Left hindlimb (tissue), 1 donor: ENCODE measurements around the gene ADAMTSL2.

Experiments used
- DNase-seq: peaks from one replicate; pipeline ENCODE4 v3.0.0-alpha.2; 2018

ADAMTSL2 gene

GRCh38 chr9:133591985-133592384, 57.5 kb downstream of the ADAMTSL2 start:
- DNase-seq, result no peak

GRCh38 chr9:133592731-133593409, 58.4 kb downstream of the ADAMTSL2 start:
- no peak for DNase-seq

DNA sequence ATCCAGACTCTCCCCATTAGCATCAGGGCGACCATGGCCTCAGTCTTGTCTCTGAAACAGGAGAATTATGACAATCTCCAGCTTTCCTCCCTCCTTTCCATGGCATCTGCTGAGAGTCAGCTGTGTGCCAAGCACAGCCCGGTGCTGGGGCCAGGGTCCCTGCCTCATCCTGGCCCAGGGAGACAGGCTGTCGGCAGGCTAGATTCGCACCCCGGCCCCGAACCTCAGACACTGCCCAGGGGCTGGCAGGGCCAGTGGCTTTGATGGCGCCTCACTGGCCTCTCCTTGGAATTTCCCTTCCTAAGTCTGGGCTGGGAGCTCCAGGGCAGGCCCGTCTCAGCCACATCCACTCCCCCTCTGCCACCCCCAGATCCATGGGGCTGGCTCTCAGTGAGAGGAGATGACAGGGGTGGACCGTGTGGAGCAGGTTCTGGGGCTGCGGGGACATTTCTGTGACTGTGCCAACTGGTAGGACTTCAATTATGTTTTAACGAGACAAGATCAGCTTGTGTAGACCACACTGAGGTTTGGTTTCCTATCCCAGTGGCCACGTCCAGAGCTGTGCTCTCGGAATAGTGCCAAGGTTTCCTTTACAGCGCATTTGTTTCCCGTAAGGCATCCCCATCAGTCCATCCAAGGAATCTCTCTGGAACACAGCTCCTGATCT, 59.2 kb downstream of the ADAMTSL2 start:
- DNase-seq, result no peak

- no peak for DNase-seq
Observed at GRCh38 chr9:133594310-133594709, 59.8 kb downstream of the ADAMTSL2 start.

DNA sequence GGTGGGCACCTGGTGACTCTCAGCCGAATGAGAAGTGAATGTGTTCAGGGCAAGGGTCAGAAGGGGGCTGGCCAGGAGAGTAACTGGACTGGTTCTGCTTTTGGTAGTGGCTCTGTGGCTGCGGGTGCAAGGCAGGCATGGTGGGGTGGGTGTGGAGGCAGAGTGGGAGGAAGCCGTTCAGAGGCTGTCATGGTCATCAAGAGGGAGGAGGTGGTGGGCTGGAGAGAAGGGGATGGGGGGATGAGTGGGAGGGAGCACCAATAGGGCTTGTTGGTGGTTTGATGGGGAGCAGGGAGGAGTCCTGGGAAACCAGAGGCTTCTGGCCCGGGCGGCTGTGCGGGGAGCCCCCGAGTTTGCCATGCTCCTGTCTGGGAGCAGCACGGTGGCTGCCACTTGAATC, 61.4 kb downstream of the ADAMTSL2 start:
- DNase-seq, result no peak

DNA sequence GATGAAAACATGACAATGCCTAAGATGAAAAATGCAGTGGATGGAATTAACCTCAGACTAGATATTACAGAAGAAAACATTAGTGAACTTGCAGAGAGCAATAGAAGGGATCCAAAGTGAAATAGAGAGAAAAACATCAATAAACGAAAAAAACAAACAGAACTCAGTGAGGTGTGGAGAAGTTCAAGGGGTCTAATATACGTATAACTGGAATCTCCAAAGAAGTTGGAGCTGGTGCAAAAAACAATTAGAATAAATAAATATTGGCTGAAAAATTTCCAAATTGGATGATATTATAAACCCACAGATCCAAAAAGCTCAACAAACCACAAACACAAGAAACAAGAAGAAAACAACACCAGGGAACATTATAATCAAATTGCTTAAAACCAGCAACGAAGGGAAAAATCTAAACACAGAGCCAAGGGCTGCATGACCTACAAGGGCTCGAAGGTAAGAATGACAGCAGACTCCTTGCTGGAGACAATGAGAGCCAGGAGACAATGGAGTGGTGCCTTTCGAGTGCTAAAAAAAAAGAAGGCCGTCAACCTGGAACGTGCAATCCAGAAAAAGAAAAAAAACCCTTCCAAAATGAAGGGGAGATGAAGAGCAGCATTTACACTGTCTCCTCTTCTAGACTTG, 62.9 kb downstream of the ADAMTSL2 start:
- DNase-seq, result no peak

DNA sequence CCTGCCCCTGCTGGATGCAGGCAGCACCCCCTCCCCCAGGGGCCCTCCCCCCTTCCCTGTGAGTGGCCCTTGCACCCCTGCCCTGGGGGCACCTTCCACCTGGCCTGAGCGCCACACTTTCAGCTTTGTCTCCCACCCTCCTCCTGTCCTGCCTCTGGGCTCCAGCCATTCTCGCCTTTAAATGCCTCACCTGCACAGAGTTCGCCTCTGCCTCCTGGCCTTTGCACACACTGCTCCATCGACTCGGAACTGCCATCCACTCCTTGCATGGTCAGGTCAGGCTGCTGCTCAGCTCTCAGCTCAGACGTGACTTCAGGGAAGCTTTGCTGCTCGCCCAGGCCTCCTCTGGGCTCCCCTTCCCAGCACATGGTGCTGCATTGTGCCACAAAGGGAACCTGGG, 64.5 kb downstream of the ADAMTSL2 start:
- no peak for DNase-seq

GRCh38 chr9:133599470-133600173, 65.1 kb downstream of the ADAMTSL2 start:
- DNase-seq, result no peak

DNA sequence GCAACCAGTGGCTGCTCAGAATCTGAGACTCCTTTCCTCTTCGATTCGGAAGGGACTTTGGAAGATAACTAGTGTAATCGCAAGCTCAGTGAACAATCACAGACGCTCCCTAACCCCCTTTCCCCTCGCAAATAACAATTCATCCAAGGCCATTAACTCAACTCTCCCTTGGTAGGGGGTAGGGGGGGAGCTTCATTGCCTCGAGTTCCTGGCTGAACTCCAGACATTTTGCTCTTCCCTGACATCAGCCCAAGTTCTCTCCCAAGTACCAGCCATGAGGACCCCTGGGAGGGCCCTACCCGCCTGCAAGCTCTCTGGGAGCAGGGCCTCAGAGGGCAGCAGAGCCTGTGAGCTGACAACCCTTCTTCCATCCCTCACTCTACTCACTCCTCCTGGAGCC, 66.2 kb downstream of the ADAMTSL2 start:
- no peak for DNase-seq

- no peak for DNase-seq
Observed at GRCh38 chr9:133601746-133602145, 67.2 kb downstream of the ADAMTSL2 start.

GRCh38 chr9:133602277-133602676, 67.8 kb downstream of the ADAMTSL2 start:
- DNase-seq, result no peak

GRCh38 chr9:133603135-133603927, 68.8 kb downstream of the ADAMTSL2 start:
- no peak for DNase-seq

DNA sequence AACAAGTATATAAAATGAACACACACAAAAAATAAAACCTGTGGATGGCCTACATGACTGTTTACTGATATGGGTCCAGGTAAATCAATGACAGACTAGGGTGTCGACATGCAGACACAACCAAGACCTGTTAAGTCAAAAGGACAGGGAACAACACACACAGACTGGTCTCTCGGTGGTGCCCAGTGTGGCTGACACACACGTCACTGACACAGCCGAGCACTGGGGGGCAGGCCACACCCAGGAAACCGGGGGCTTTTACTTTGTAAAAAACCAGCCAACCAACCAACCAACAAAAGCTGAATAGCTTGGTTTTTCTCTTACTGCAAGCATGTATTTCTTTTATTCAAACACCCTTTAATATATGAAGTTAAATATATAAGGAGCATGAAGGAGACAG, 69.7 kb downstream of the ADAMTSL2 start:
- DNase-seq, result no peak

- no peak for DNase-seq
Observed at GRCh38 chr9:133604856-133605255, 70.4 kb downstream of the ADAMTSL2 start.

DNA sequence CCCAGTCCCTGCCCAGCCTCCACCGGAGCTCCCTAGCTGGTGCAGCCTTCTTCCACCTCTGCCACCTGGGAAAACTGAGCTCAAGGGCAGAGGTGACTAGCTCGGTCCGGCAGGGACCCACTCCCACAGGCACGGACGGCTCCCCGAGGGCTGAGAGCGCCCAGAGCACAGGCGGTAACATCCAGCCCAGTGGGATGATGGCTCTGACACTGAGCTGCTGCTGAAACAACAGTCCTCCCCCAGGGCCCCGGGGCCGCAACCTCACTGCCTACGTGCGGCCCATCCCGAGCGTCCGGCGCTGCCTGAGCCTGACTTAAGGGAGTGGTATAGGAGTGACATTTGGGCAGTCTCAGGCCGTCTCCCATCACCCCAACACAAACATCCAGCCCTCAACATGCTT, 70.9 kb downstream of the ADAMTSL2 start:
- no peak for DNase-seq

DNA sequence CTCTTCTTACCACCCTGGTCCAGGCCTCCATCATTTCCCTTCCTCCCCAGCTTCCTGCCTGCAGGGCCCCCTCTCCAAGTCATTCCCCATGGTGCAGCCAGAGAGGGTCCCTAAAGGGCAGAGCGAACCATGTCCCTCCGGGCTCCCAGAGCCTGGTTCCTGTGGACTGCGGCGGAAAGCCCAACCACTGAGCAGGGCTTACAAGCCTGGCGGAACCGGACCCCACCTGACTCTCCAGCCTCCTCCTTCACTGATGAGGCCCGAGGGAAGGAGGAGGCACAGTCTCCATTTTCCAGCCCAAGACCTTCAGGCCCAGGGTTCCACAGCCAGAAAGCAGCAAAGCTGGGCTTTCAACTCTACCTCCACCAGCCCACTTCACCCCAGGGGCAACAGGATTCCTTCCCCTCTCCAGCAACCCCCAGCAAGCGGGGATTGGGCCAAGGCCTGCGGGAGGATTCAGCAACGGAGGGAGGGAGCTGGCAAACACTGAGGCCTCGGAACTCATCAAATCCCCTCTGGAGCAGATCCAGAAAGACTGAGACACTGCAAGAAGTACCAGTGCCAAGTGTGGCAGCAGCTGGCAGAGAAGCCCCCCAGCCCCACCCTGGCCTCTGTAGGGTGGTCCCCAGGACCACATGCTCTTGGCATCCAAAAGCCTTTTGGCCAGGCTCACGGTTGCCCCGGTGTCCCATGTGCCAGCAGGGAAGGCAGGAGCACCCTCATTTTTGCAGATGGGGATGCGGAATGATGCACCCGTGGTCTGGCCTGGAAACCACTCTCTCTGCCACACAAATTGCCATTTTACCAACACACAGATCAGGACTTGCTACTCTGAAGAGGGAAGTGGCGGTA, 71.6 kb downstream of the ADAMTSL2 start:
- no peak for DNase-seq

DNA sequence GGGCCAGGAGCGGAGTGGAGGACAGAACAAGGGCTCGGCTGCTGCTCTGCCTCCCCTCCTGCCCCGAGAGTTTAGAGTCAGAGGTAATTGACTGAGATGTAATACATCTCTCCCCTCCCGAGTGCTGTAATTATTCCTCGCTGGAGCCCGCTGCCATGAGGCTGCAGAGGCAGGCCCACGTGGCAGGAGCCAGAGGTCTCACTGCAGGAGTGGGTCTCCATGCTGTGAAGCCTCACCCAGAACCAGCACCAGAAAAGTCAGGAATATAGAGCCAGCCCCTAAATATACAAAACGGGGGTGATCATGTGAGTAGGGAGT, 72.2 kb downstream of the ADAMTSL2 start:
- DNase-seq, result no peak

DNA sequence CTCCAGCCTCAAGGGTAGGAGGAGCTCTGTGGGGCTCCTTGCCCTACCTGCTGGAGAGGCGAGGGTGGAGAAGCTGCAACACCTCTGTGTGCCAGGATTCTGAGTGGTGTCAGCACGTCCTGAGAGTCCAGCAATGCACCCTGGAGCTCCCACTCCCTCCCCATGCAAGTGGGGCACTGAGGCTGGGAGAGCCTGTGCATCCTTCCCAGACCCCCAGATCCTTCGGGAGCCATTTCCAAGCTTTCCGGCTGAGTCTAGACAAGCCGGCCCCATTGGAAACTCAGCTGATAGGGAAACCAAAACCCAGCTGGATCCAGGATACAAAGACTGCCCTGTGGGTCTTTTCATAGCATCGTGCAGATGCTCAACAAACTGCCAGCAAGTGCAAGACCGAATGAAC, 72.9 kb downstream of the ADAMTSL2 start:
- no peak for DNase-seq

- DNase-seq, result no peak
Observed at GRCh38 chr9:133607976-133608375, 73.5 kb downstream of the ADAMTSL2 start.

- no peak for DNase-seq
Observed at GRCh38 chr9:133608382-133608781, 73.9 kb downstream of the ADAMTSL2 start.

GRCh38 chr9:133608889-133609288, 74.4 kb downstream of the ADAMTSL2 start:
- DNase-seq, result no peak
